ENCODE results near the gene TRIM42. TPM values are rescaled to one million over a fixed set of nuclear protein-coding genes. Genes with fewer than 3 reads are reported as not detected.

Gene TRIM42
- total and polyA plus RNA-seq, 2 donors (not counting 1 experiment from before 2014, with no cell fraction given) = not detected

GRCh38 chr3:140630866-140631265 is 47.0 kb upstream of the TRIM42 start:
- H3K4me3 ChIP-seq (ENCODE audit: control extremely low read depth in 1 of 5, extremely low read depth in 1 of 5, insufficient read depth in 1 of 5, low read depth in 2 of 5, low read length in 4 of 5) = no peak overlapping the region
- H2AFZ ChIP-seq (ENCODE audit: insufficient read depth, low read depth, low read length, poor library complexity, severe bottlenecking) = no peak overlapping the region
- no peaks in the 10 kb centered on the region for H3K9me3 ChIP-seq (ENCODE audit: control extremely low read depth in 1 of 3, control insufficient read depth in 2 of 3, insufficient read depth in 1 of 3, low read length in 2 of 3)
- no peaks in the 10 kb centered on the region for H3K27me3 ChIP-seq (replicated peaks in 1 of 4; ENCODE audit: control extremely low read depth in 1 of 4, control insufficient read depth in 3 of 4, insufficient read depth in 4 of 4, low read length in 3 of 4)
- Mint-ChIP-seq H3K27ac (no peak overlapping the region), H3K4me3 (no peak overlapping the region), H3K9me3 (ENCODE audit: insufficient read depth) (no peaks in the 10 kb centered on the region), H3K4me1 (no peaks in the 10 kb centered on the region), H3K27me3 (peaks cover 5% of the 10 kb centered on the region)
- ATAC-seq (ENCODE audit: low read depth) (no peak), DNase-seq (no peak)
- no peak overlapping the region for H3K4me2 ChIP-seq (replicated peaks; ENCODE audit: low read depth, low read length, poor library complexity, severe bottlenecking)
- no peaks in the 10 kb centered on the region for H4K20me1 ChIP-seq (ENCODE audit: control insufficient read depth, insufficient read depth, low read length, poor library complexity, severe bottlenecking)
- no peaks in the 10 kb centered on the region for H3K79me2 ChIP-seq (ENCODE audit: control insufficient read depth, insufficient read depth, low read length)
- TF ChIP-seq EZH2 (IDR thresholded peaks at IDR 0.05; ENCODE audit: borderline replicate concordance, insufficient read depth, low read depth, low read length, poor library complexity, severe bottlenecking) (no peak), CTCF (IDR thresholded peaks at IDR 0.05) (no peak)
- H3K27ac ChIP-seq (ENCODE audit: low read length in 2 of 2) = no peak overlapping the region
- CTCF ChIA-PET = no interaction called here
- POLR2A ChIA-PET = no interaction called here
- no peaks in the 10 kb centered on the region for H3K36me3 ChIP-seq (replicated peaks in 1 of 2; ENCODE audit: control extremely low read depth in 1 of 2, control insufficient read depth in 1 of 2, extremely low read depth in 1 of 2, insufficient read depth in 2 of 2, low read length in 1 of 2)
- H3K4me1 ChIP-seq (ENCODE audit: control insufficient read depth in 2 of 2, insufficient read depth in 2 of 2, low read length in 2 of 2) = no peaks in the 10 kb centered on the region
- intact Hi-C loops (cut with micrococcal nuclease) = no loop called here
- H3K9ac ChIP-seq (ENCODE audit: low read length) = no peak overlapping the region

GRCh38 chr3:140635276-140635675 is 42.6 kb upstream of the TRIM42 start:
- Histone ChIP-seq H3K4me3 (ENCODE audit: control extremely low read depth in 1 of 5, extremely low read depth in 1 of 5, insufficient read depth in 1 of 5, low read depth in 2 of 5, low read length in 4 of 5) (no peak overlapping the region), H3K27me3 (replicated peaks in 1 of 4; ENCODE audit: control extremely low read depth in 1 of 4, control insufficient read depth in 3 of 4, insufficient read depth in 4 of 4, low read length in 3 of 4) (no peaks in the 10 kb centered on the region), H3K36me3 (replicated peaks in 1 of 2; ENCODE audit: control extremely low read depth in 1 of 2, control insufficient read depth in 1 of 2, extremely low read depth in 1 of 2, insufficient read depth in 2 of 2, low read length in 1 of 2) (no peaks in the 10 kb centered on the region), H3K4me1 (ENCODE audit: control insufficient read depth in 2 of 2, insufficient read depth in 2 of 2, low read length in 2 of 2) (no peaks in the 10 kb centered on the region), H2AFZ (ENCODE audit: insufficient read depth, low read depth, low read length, poor library complexity, severe bottlenecking) (no peak overlapping the region), H3K9ac (ENCODE audit: low read length) (no peak overlapping the region), H4K20me1 (ENCODE audit: control insufficient read depth, insufficient read depth, low read length, poor library complexity, severe bottlenecking) (no peaks in the 10 kb centered on the region), H3K79me2 (ENCODE audit: control insufficient read depth, insufficient read depth, low read length) (no peaks in the 10 kb centered on the region), H3K9me3 (ENCODE audit: control extremely low read depth in 1 of 3, control insufficient read depth in 2 of 3, insufficient read depth in 1 of 3, low read length in 2 of 3) (no peaks in the 10 kb centered on the region), H3K27ac (ENCODE audit: low read length in 2 of 2) (no peak overlapping the region), H3K4me2 (replicated peaks; ENCODE audit: low read depth, low read length, poor library complexity, severe bottlenecking) (no peak overlapping the region)
- peaks cover 5% of the 10 kb centered on the region for H3K27me3 Mint-ChIP-seq
- H3K4me3 Mint-ChIP-seq = no peak overlapping the region
- DNase-seq = no peak
- no peak overlapping the region for H3K27ac Mint-ChIP-seq
- TF ChIP-seq EZH2 (IDR thresholded peaks at IDR 0.05; ENCODE audit: borderline replicate concordance, insufficient read depth, low read depth, low read length, poor library complexity, severe bottlenecking) = no peak
- no peak for TF ChIP-seq CTCF (IDR thresholded peaks at IDR 0.05)
- WGBS (ENCODE audit: insufficient coverage) = 75% methylated on average over 2 of the region's 5 CpGs
- no peaks in the 10 kb centered on the region for H3K4me1 Mint-ChIP-seq
- no peaks in the 10 kb centered on the region for H3K9me3 Mint-ChIP-seq (ENCODE audit: insufficient read depth)
- ChIA-PET CTCF (no interaction called here), POLR2A (no interaction called here)
- ATAC-seq (ENCODE audit: low read depth) = no peak
- intact Hi-C loops (cut with micrococcal nuclease) = no loop called here

All from B cell (primary cell).